IPS DF 4.7 (cell line): ENCODE data around the gene PPP1CC.

ENCODE experiments used
- DNase-seq: peaks from one replicate; pipeline ENCODE4 v3.0.0-alpha.2; 2013; ENCODE audit warnings: low spot score; ENCODE audit errors: extremely low read depth

The PPP1CC gene

DNA sequence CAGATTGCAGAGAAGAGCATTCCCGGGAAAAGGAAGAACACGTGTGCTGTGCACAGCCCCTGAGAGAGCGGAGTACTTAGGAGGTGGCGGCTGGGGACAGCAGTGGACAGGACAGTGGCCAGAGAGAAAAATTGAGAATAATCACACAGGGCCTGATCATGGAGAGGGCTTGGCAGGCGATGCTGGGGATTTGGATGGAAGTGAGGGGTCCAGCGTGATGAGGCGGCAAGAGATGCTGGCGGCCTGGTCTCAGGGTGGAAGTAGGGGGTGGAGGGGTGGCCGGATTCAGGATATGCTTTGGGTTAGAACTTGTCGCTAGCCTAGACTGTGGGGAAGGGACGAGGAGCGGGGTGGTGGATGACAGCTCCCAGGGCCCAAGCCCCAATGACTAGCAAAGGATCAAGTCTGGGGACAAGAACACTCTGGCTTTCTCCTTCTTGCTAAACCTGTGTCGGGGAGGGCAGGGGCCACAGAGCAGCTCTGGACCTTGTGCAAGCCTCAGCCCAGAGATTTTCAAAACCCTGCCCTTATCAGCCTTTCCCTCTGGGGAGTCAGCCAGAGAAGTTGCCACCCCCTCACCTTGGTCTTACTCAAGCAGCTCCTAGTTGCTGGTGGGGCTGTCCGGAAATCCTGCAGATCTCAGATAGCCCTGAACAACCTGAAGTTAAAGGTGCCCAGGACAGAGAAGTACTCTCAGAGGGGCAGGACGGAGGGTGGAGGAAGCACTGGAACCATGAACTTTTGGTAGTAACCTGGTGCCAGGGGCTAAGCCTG is 55.1 kb downstream of the PPP1CC start:
- no peak for DNase-seq

GRCh38 chr12:110686294-110686903 is 56.3 kb downstream of the PPP1CC start:
- no peak for DNase-seq

DNA sequence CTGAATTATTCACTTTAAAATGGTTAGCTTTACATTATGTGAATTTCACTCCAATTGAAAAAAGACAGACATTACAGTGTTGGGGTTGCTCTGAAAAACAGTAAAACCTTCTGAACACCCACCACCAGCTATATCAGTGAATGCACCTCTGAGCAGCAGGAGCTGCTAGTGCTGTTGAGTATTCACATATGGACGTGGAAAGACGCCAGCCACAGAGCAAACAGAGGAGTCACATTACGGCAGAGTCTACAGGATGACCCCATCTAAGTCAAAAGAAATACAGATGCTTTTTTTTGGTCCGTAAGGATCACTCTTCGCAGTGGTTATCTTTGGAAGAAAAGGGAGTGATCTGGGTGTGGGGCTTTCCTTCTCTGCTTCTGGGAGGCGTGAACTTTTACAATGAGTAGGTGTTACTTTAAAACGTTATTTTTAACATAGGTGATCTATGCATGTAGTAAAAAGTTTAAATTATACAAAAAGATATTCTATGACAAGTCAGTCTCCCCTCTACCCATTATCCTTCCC is 58.3 kb downstream of the PPP1CC start:
- no peak for DNase-seq

- no peak for DNase-seq
These were observed 58.8 kb downstream of the PPP1CC start for GRCh38 chr12:110683888-110684287.

DNA sequence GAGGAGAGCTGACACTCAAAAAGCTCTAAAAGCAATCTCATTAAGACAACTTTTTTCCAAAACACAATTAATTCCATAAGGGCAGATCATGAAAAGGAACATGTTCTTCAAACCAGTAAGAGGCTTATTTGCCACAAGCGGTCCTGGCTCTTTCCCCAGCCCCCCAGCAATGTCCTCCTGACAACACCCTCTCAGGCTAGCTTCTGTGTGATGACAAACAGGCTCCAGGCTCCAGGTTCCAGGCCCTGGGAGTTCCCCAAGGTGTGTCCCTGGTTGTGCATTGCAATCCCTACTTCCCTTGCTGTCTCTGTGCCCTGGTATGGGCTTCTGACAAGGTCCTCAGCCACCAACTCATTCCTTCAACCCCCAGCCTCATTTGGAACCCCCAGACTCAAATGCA is 62.7 kb downstream of the PPP1CC start:
- no peak for DNase-seq

- DNase-seq: no peak
These were observed 63.5 kb downstream of the PPP1CC start for GRCh38 chr12:110679201-110679600.

GRCh38 chr12:110677982-110678381 is 64.7 kb downstream of the PPP1CC start:
- DNase-seq: no peak

DNA sequence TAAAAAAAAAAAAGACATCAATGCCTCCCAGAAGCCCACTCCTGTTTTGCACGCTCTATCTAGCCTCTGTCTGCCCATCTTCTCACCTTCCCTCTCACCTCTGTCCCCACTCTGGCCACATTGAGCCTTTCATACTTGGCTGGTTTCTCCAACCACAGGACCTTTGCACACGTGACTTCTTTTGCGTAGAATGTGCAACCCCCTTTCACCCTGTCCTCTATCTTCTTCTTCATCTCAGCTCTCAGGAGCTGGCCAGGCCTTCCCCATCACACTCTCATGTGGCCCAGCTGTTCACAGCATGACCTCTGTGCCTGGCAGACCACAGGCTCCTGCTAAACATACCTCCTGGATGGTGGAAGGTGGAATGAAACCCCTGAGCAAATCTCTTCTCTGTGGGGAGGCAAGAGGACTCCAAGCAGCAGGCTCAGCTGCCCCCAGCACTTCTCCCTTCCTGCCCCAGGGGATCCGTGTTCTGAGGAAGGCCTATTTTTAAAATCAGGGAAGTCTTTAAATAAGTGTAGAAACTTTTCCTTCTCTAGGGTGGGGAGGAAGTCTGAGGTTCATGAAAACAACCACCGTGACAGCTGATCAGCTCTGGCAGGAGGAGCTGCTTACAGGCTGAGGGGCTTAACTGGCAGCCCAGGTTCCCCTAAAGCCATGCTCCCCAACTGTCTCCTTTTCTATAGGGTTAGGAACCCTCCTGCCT is 65.3 kb downstream of the PPP1CC start:
- no peak for DNase-seq

DNA sequence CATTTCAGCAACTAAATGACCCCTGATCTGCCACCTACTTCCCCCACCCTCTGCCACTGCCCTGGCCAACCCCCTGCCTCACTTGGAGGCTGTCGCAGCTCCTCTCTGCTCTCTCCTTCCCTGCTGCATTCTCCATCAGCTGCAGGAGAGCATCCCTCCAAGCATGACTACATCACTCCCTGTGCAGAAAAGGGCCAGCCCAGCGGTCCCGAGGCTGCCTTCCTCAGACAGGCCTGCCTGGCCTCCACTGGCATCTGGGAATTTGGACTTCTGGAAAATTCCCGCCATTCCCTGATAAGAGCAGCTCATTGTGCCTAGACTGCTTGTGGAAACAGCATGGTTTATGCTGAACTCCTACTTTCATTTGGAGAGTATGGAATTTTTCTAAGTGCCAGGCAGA is 66.5 kb downstream of the PPP1CC start:
- DNase-seq: no peak

DNA sequence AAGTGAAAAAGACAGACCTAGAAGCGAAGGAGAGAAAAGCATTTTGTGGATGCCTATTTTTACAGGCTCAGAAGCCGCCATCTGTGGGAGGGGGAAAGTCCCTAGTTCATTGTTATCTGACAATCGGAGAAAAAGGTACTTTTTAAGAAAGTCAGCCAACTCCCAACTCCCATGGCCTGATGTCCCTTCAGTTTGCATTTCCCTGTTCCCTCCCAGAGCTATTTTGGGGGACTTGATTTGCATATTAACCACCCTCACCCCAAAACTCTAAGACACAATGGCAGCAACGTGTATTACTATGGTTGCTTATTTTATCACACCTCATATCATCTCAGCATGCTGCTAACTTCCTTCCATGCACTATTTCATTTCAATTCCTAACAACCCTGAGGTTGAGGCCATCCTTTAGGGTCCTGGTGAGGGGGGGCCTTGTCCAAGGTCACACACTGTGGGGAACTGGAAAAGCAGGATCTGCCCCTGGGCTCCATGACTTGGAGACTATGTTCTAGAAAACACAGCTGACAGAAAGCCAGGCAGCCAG is 72.5 kb downstream of the PPP1CC start:
- no peak for DNase-seq
